Natural killer cell treated with Interleukin-12 subunit alpha and Interleukin-12 subunit beta and Interleukin-15 and Interleukin-18, amount 100 ng/mL, for 72 hours (primary cell): ENCODE measurements around the gene ZIC2. TPM values are rescaled to one million over a fixed set of nuclear protein-coding genes. Genes with fewer than 3 reads are reported as not detected.

Experiments
- ATAC-seq, 2 donors: fragments of 150-1000 bp; cut with Tn5 transposase in 1 of 2; sonication (Bioruptor Pico), chemical (Tn5 transposase) in 1 of 2; 2 replicates each; pipeline ENCODE4 v1.10.0; 2021
- DNase-seq: peaks from one replicate; pipeline ENCODE4 v3.0.0; 2022; ENCODE audit warnings: low spot score
- H3K27ac Mint-ChIP-seq, 2 donors: 1 replicate in 1 of 2; 2 replicates in 1 of 2; pipeline ENCODE4 v1.8.0; 2022; ENCODE audit warnings: mixed read lengths in 2 of 2, mild to moderate bottlenecking in 1 of 2, moderate library complexity in 1 of 2
- H3K27me3 Mint-ChIP-seq, 2 donors: 1 replicate in 1 of 2; 2 replicates in 1 of 2; pipeline ENCODE4 v1.8.0; 2022; ENCODE audit warnings: mixed read lengths in 2 of 2
- H3K36me3 Mint-ChIP-seq: one replicate; pipeline ENCODE4 v1.8.0; 2022; ENCODE audit warnings: mixed read lengths
- H3K4me1 Mint-ChIP-seq, 2 donors: 1 replicate in 1 of 2; 2 replicates in 1 of 2; pipeline ENCODE4 v1.8.0; 2022; ENCODE audit warnings: low read depth in 2 of 2, mixed read lengths in 2 of 2, mild to moderate bottlenecking in 1 of 2
- H3K4me3 Mint-ChIP-seq: one replicate; pipeline ENCODE4 v1.8.0; 2022; ENCODE audit warnings: mixed read lengths
- H3K9me3 Mint-ChIP-seq: 2 replicates; pipeline ENCODE4 v1.8.0; 2022; ENCODE audit warnings: mixed read lengths
- total RNA-seq, 2 donors: library from RNA; stranded (reverse); gene quantifications; one replicate each; pipeline ENCODE4 v1.2.3, GENCODE V29; 2022

ZIC2 gene
- total RNA-seq, 2 donors from 2014 or later = 3.4 TPM; not detected in 1

DNA sequence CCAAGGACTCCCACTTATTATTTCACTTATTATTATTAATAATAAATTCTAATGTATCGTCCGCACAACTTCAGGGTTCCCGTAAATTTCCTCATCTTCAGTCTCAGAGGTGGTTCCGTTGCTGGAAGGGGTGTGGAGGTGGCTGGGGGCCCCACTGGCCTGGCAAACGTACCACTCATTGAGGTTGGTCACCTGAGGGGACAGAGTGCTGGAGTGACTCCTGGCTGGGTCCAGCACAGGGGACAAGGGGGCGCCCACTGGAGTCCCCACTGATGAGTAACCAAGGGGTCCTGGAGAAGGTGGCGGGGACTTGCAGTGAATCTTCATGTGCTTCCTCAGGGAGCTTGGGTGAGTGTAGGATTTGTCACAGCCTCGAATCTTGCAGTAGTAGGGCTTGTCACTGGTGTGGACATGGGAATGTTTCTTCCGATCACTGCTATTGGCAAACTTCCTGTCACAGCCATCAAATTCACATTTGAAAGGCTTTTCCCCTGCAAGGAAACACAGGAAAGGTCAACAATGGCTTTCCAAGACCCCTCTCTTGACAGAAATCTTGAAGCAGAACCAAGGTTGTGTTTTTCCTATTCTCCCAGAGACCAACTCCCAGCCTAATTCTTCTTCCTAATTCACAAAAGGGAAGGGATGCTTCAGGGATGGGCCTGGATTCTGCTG is 16.1 kb upstream of the ZIC2 start:
- no peak overlapping the region for H3K4me3 Mint-ChIP-seq
- H3K27me3 Mint-ChIP-seq = peaks cover 51 to 75% of the 10 kb centered on the region in 2 donors
- no peak overlapping the region for H3K27ac Mint-ChIP-seq
- no peaks in the 10 kb centered on the region for H3K9me3 Mint-ChIP-seq
- DNase-seq = no peak
- no peak for ATAC-seq
- peaks cover 16 to 19% of the 10 kb centered on the region in 2 donors for H3K4me1 Mint-ChIP-seq
- H3K36me3 Mint-ChIP-seq = peaks cover 6% of the 10 kb centered on the region

DNA sequence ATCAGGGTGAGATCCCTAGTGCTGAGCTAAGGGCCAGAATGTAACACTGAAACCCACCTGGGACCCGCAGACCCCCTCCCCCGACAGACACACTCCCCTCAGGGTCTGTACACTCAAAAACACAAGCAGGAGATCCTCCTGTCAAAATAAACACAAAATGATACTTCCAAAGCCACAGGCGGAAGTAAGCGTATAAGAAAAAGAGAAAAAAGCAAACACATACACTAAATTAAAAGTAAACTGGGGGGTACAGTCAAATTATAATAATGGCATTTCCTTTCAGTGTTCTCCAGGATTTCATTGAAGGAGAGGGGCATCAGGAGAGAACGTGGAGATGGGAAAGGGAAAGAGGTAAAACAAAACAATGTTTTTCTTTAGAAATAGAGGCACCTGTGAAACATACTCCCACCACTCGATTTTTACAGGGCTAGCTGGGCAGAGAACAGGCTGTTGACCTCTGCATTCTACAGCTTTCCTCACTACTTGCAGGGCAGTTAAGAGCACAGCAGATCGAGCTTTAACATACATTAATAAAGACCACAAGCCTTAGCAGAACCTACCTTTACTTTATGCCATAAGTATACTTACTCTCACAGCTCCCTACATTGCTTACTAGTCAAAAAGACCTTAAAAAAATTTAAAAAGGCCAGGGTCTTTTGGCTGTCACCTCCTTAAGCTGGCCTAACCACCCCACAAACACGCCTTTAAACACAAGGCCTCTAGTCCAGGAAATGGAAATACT is 15.3 kb upstream of the ZIC2 start:
- peaks cover 6% of the 10 kb centered on the region for H3K36me3 Mint-ChIP-seq
- H3K4me1 Mint-ChIP-seq = peaks cover 16 to 19% of the 10 kb centered on the region in 2 donors
- H3K4me3 Mint-ChIP-seq = no peak overlapping the region
- DNase-seq = no peak
- H3K9me3 Mint-ChIP-seq = no peaks in the 10 kb centered on the region
- no peak for ATAC-seq
- peaks cover 47 to 67% of the 10 kb centered on the region in 2 donors for H3K27me3 Mint-ChIP-seq
- no peak overlapping the region for H3K27ac Mint-ChIP-seq

DNA sequence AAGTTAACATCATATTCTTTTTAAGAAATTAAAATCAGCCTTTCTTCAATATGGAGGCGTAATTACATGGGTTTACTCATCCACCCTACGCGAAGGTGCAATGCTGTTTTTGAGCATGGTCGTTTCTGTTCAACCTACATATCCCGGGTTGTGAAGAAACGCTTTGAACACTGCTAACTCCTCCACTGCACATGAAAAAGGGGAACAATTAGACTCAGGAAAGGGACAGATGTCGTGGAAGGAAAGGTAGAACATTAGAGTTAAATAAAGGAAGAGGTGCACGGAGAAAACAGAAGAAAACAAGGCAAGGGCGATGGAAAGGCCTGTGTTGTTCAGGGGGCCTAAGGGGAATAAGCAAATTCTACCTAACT is 14.1 kb upstream of the ZIC2 start:
- Mint-ChIP-seq H3K4me1 (peaks cover 19 to 20% of the 10 kb centered on the region in 2 donors), H3K27me3 (peaks cover 49 to 62% of the 10 kb centered on the region in 2 donors)

DNA sequence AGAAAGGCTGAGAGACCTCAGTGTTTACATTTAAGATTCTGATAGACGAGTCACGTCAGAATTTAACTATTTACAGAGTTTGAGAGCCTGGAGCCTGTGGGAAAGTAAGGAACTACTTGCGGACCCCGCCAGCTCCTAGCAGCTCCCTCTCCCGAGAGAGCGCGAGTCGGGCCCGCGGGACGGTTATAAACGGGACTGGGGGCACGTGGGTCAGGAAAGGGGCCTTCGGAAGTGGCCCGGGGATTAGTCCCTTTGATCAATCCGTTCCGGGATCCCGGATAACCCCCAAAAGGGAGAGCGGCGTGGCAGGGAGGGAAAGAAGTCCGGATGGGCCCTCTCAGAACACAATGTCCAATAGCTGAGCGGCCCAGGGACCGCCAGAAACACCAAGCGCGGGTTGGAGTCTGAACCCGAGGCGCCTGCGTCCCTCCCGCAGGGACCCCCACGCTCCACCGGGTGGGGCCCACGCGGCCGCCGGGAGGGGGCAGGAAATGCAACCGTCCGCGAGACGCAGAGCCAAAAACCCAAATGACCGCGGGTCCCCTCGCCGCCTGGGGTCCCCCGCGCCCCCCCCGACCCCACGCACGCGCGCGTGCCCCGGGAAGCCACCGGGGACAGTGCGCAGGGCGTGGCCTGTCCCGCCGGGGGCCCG is 13.6 kb upstream of the ZIC2 start:
- H3K4me1 Mint-ChIP-seq = peaks cover 19 to 20% of the 10 kb centered on the region in 2 donors
- DNase-seq = no peak
- H3K4me3 Mint-ChIP-seq = peak overlapping the region; percentile 48
- peaks cover 46 to 64% of the 10 kb centered on the region in 2 donors for H3K27me3 Mint-ChIP-seq
- no peaks in the 10 kb centered on the region for H3K9me3 Mint-ChIP-seq
- H3K36me3 Mint-ChIP-seq = peaks cover 12% of the 10 kb centered on the region
- peak overlapping the region; percentile 2 to 16 for H3K27ac Mint-ChIP-seq
- no peak for ATAC-seq

More for the DNA sequence above, 14.1 kb upstream of the ZIC2 start:
- Mint-ChIP-seq H3K36me3 (peaks cover 10% of the 10 kb centered on the region), H3K4me3 (peak overlapping the region; percentile 48), H3K27ac (peak overlapping the region; percentile 2 to 16), H3K9me3 (no peaks in the 10 kb centered on the region)
- no peak for ATAC-seq
- no peak for DNase-seq

DNA sequence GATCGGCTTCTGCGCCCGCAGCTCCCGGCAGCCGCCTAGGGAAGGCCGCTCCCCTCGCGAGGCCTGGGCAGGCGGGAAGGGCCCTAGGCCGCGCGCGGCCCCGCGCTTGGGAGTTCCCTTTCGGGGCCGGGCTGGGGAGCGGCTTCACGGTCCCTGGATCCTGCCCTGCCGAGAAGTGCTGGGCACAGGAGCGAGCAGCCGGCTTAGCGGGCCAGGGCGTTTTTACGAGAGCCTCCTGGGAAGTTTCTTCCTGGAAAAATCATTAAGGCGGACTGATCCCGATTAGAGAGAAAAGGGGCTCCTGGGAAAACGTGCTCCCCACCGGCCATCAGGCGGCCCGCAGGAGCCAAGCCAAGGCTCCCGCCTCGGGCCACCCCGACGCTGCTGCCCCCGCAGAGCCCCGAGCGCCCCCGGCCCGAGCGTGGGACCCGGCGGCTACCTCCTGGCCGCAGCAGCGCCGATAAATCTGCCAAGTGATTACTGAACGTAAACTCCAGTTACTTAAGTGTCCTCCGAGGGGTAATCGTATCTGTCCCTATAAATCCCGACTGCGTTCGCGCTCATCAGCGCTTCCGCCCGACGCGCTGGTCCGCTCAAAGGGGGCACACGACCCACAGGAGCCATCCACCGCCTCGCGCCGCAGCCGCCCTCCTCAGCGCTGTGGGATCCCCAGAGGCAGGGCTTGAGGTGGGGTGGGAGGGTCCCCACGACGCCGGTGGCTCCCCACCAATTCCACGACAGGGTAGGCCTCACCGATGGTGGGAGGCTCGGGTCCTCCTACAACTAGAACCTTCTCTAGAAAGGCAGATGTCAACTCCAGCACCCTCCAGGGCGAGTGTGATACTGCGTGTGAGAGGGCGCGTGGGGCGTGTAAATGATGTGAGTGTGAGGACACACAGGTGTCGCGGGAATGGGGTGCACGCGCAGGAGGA is 12.8 kb upstream of the ZIC2 start:
- peaks cover 20% of the 10 kb centered on the region for H3K36me3 Mint-ChIP-seq
- peak overlapping the region; percentile 71 for H3K4me3 Mint-ChIP-seq
- DNase-seq = no peak

DNA sequence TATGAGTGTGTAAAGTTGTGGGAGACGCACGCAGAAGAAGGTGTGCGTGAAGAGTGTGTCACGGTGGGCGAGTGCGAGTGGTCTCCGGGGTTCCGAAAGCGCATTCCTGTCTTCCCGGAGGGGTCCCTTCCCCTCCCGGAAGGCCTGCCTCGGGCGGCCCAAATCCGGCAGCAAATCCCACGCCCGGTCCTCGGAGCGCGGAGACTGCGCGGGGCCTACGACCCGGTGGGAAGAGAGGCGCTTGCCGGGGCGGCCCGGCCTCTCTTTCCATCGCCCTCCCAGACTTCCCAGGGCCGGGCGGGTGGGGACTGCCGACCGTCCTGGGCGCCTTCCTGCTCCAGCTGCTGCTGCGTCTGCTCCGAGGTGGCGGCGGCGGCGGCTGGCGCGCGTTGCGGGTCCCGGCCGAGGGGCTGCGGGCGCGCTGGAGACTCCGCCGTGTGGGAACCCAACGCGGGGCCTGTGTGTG is 12.1 kb upstream of the ZIC2 start:
- ATAC-seq (no peak), DNase-seq (no peak)
- Mint-ChIP-seq H3K27me3 (peaks cover 54 to 69% of the 10 kb centered on the region in 2 donors), H3K9me3 (no peaks in the 10 kb centered on the region), H3K27ac (peak overlapping the region; percentile 56 to 58), H3K36me3 (peaks cover 24% of the 10 kb centered on the region), H3K4me1 (peaks cover 19 to 20% of the 10 kb centered on the region in 2 donors), H3K4me3 (peak overlapping the region; percentile 84)

More for the DNA sequence above, 12.8 kb upstream of the ZIC2 start:
- no peak for ATAC-seq
- H3K9me3 Mint-ChIP-seq = no peaks in the 10 kb centered on the region
- H3K27ac Mint-ChIP-seq = no peak overlapping the region
- H3K27me3 Mint-ChIP-seq = peaks cover 52 to 69% of the 10 kb centered on the region in 2 donors
- H3K4me1 Mint-ChIP-seq = peaks cover 19 to 20% of the 10 kb centered on the region in 2 donors

DNA sequence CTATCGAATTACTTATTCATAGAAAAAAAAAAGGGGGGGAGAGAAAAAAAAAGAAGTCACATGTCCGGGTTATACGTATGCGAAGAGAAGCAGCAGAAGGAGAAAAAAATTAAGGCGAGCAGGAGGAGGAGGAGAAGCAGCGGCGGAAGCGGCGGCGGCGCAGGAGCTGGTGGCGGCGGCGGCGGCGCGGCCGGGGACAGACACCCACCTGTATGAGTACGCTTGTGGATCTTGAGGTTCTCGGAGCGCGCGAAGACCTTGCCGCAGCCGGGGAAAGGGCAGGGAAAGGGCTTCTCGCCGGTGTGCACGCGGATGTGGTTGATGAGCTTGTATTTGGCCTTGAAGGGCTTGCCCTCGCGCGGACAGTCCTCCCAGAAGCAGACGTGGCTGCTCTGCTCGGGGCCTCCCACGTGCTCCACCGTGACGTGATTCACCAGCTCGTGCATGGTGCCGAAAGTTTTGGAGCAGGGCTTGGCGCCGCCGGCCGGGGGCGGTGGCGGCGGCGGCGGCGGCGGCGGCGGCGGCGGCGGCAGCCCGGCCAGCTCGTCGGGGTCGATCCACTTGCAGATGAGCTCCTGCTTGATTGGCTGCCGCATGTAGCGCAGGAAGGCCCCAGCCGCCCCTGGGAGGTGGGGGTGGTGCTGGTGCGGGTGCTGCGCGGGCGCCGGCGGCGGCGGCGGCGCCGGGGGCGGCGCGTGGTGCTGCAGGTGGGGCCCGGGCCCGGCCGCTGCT is 11.5 kb upstream of the ZIC2 start:
- no peaks in the 10 kb centered on the region for H3K9me3 Mint-ChIP-seq
- H3K36me3 Mint-ChIP-seq = peaks cover 25% of the 10 kb centered on the region
- H3K4me1 Mint-ChIP-seq = peaks cover 19 to 20% of the 10 kb centered on the region in 2 donors
- H3K4me3 Mint-ChIP-seq = peak overlapping the region; percentile 84
- DNase-seq (no peak), ATAC-seq (peak; percentile 52 to 68)
- peak overlapping the region; percentile 56 to 58 for H3K27ac Mint-ChIP-seq
- peaks cover 58 to 73% of the 10 kb centered on the region in 2 donors for H3K27me3 Mint-ChIP-seq

DNA sequence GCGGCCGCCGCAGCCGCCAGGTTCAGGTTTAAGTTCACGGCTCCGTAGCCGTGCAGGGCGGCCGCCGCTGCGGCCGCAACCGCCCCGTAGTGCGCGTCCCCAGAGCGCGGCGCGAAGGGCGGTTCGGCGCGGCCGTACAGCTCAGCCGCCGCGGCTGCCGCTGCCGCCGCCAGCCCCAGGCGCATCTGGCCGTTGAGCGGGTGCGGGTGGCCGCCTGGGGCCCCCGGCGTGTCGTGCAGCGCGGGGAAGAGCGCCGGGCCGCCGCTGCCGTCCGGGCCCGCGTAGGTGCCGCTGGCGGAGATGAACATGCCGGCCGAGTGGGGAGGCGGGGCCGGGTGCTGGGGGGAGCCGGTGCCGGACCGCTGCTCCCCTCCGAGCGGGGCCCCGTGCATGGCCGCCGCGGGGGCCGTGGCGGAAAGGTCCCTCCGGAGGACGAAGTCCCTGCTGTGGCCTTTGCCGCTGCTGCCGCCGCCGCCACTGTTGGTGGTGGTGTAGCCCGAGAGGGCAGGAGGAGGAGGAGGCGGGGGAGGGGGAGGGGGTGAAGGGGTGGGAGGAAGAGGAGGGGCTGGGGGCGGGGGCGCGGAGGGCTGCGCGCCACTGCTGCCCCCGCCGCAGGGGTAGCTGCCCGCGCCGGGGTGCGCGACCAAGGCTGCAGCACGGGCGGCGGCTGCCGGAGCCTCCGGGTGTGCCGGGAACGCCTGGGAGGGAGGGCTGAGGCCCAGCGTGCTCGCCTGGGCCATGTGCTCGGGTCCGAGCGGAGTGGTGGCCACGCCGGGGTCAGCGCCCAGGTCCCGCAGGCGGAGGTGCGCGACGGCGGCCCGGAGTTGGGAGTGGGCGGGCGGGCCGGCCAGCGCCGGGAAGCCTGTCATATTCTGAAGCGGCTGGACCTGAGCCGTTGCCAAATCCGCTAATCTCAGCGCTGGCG is 10.7 kb upstream of the ZIC2 start:
- Mint-ChIP-seq H3K4me1 (peaks cover 19 to 20% of the 10 kb centered on the region in 2 donors), H3K27ac (no peak overlapping the region), H3K27me3 (peaks cover 56 to 69% of the 10 kb centered on the region in 2 donors), H3K4me3 (peak overlapping the region; percentile 57), H3K9me3 (no peaks in the 10 kb centered on the region), H3K36me3 (peaks cover 25% of the 10 kb centered on the region)
- DNase-seq (no peak), ATAC-seq (peak; percentile 32 to 41)

DNA sequence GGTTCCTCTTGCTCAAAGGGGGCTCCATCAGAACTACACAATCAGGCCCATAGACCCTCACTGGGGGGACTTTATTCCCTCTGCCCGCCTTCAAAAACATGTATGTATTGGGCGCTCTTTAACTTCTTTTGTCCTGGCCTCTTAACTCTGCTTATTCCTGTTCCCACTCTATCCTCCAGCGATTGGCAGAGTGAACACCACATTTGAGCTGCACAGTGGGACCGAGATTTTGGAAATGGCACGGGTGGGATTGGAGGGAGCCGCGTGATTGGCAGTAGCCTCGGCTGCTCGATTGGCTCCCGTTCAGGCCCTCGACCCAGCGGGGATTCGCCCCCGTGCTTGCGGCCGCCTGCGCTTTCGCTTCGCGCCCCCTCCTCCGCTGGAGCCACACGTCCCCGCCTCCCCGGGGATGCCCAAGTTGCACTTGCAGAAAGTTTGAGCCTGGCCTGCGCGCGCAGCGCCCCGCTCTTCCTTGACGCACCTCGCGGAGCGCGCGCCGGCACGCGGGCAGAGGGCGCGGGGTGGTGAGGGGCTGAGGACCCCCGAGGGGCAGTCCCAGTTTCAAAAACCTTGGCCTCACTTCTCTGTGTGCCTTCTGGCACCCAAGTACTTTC is 9.9 kb upstream of the ZIC2 start, which contains the start of gene ZIC5:
Gene ZIC5, minus strand, starts transcription at position 192 of the 614 bp plus-strand sequence. Its CDS starts 164 bp downstream, at position 28.
- DNase-seq (no peak), ATAC-seq (no peak)
- no peaks in the 10 kb centered on the region for H3K9me3 Mint-ChIP-seq
- peaks cover 56 to 69% of the 10 kb centered on the region in 2 donors for H3K27me3 Mint-ChIP-seq
- peaks cover 28% of the 10 kb centered on the region for H3K36me3 Mint-ChIP-seq
- peaks cover 19 to 20% of the 10 kb centered on the region in 2 donors for H3K4me1 Mint-ChIP-seq
- peak within 1 kb of the TSS; percentile 57 for H3K4me3 Mint-ChIP-seq
- peak within 1 kb of the TSS in 1 of 2 donors; percentile 61 for H3K27ac Mint-ChIP-seq

DNA sequence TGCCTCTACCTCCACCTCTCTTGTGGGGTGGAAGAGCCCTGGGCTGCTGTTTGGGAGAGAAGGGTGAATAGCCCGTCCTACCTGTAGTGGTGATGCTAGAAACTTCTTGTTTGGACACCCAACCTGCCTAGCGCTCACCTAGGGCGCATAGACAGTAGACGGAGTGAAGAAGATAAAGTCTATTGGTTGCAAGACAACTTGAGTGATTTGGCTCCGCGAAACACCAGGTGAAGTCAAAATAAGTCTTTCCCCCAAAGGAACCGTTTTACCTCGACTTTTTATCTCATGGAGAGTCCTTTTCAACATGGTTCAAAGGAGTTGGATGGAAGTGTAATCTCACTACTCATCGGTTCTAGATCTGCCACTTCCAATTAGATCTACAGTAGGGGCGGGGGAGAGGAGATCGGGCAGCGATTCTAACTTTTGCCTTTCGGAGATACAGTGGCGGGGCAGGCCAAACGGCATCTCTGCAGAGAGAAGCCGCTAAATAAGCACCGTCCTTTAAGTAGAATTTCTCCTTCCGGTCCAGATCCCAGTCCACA is 9.3 kb upstream of the ZIC2 start:
- ATAC-seq (no peak), DNase-seq (no peak)
- H3K4me1 Mint-ChIP-seq = peaks cover 19 to 20% of the 10 kb centered on the region in 2 donors
- peaks cover 31% of the 10 kb centered on the region for H3K36me3 Mint-ChIP-seq
- no peaks in the 10 kb centered on the region for H3K9me3 Mint-ChIP-seq
- peak overlapping the region in 1 of 2 donors; percentile 61 for H3K27ac Mint-ChIP-seq
- H3K27me3 Mint-ChIP-seq = peaks cover 58 to 70% of the 10 kb centered on the region in 2 donors
- H3K4me3 Mint-ChIP-seq = peak overlapping the region; percentile 32

DNA sequence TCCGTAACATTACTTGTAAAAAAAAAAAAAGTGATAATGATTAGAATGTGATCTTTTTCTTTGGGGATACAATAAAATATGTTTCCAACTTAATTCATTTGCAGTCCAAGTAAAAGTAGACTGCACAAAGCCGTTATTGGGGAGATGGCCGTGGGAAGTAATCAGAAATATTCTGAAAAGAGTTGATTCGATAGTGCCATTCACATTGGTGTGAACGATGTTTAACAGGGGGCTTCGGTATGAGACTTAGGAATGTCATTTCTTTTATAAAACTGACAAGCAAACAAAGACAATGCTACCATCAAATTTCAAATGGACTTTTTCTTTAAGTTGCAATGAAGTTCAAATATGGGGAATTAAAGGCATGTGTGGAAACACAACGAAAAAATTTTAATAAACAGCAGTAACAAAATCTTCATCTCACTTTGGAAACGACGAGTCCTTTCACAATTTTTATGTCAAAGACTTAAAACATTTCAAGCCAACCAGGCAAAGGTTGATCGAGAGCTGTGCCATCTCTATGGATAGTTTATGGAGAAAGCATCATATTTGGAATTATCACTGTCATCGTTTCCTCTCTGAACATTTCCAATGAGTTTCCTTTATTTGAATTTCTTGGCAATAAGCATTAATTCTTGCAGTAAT is 8.3 kb upstream of the ZIC2 start:
- Mint-ChIP-seq H3K4me3 (no peak overlapping the region), H3K4me1 (peaks cover 13 to 17% of the 10 kb centered on the region in 2 donors), H3K27ac (no peak overlapping the region), H3K27me3 (peaks cover 61 to 73% of the 10 kb centered on the region in 2 donors), H3K9me3 (no peaks in the 10 kb centered on the region), H3K36me3 (peaks cover 26% of the 10 kb centered on the region)
- ATAC-seq (no peak), DNase-seq (no peak)
